ENCODE data around the gene WNT7B. TPM values are rescaled to one million over a fixed set of nuclear protein-coding genes. Genes with fewer than 3 reads are reported as not detected.

Gene WNT7B
- total RNA-seq, 4 donors from 2014 or later: not detected

GRCh38 chr22:45932071-45932470, 44.9 kb downstream of the WNT7B start:
- 67% methylated on average over 6 of the region's 6 CpGs; no CpG with 5 or more reads in 1 of the 2 donors for WGBS, 2 donors (ENCODE audit: low coverage in 1 of 2)
- TF ChIP-seq EP300 (IDR thresholded peaks at IDR 0.05; ENCODE audit: low read depth) (no peak), CTCF (IDR thresholded peaks at IDR 0.05) (no peak), POLR2AphosphoS5 (IDR thresholded peaks at IDR 0.05) (no peak), POLR2A (IDR thresholded peaks at IDR 0.05) (no peak)
- H3K4me3 ChIP-seq: no peak overlapping the region
- no peak for DNase-seq
- peaks cover 49% of the 10 kb centered on the region for H3K27me3 ChIP-seq
- no peaks in the 10 kb centered on the region for H3K36me3 ChIP-seq
- no peak overlapping the region for H3K27ac ChIP-seq
- in situ Hi-C loops (cut with MboI; ENCODE audit: low pct_ligation_motif_present in 1 of 4, low pct_unique_long_range_greater_than_20kb in 1 of 4, low sequenced_read_pairs in 3 of 4) (no loop called here), intact Hi-C loops (cut with DNase I; ENCODE audit: low total_unique reads) (no loop called here)
- H3K4me1 ChIP-seq: no peaks in the 10 kb centered on the region
- no peaks in the 10 kb centered on the region for H3K9me3 ChIP-seq

GRCh38 chr22:45931042-45931441, 45.9 kb downstream of the WNT7B start:
- no peak for DNase-seq
- in situ Hi-C loops (cut with MboI; ENCODE audit: low pct_ligation_motif_present in 1 of 4, low pct_unique_long_range_greater_than_20kb in 1 of 4, low sequenced_read_pairs in 3 of 4): no loop called here
- H3K27me3 ChIP-seq: peaks cover 49% of the 10 kb centered on the region

GRCh38 chr22:45930324-45930723, 46.6 kb downstream of the WNT7B start:
- 49 to 55% methylated on average over 4 to 14 of the region's 14 CpGs for WGBS, 2 donors (ENCODE audit: low coverage in 1 of 2)
- TF ChIP-seq CTCF (IDR thresholded peaks at IDR 0.05) (no peak), POLR2AphosphoS5 (IDR thresholded peaks at IDR 0.05) (no peak), EP300 (IDR thresholded peaks at IDR 0.05; ENCODE audit: low read depth) (no peak), POLR2A (IDR thresholded peaks at IDR 0.05) (no peak)
- in situ Hi-C loops (cut with MboI; ENCODE audit: low pct_ligation_motif_present in 1 of 4, low pct_unique_long_range_greater_than_20kb in 1 of 4, low sequenced_read_pairs in 3 of 4) (no loop called here), intact Hi-C loops (cut with DNase I; ENCODE audit: low total_unique reads) (no loop called here)
- H3K27me3 ChIP-seq: peaks cover 44% of the 10 kb centered on the region
- no peak for DNase-seq
- no peak overlapping the region for H3K27ac ChIP-seq
- no peak overlapping the region for H3K4me3 ChIP-seq
- H3K4me1 ChIP-seq: no peaks in the 10 kb centered on the region
- no peaks in the 10 kb centered on the region for H3K9me3 ChIP-seq
- no peaks in the 10 kb centered on the region for H3K36me3 ChIP-seq

More at GRCh38 chr22:45931042-45931441, 45.9 kb downstream of the WNT7B start:
- TF ChIP-seq POLR2A (IDR thresholded peaks at IDR 0.05) (no peak), EP300 (IDR thresholded peaks at IDR 0.05; ENCODE audit: low read depth) (no peak), CTCF (IDR thresholded peaks at IDR 0.05) (no peak), POLR2AphosphoS5 (IDR thresholded peaks at IDR 0.05) (no peak)
- intact Hi-C loops (cut with DNase I; ENCODE audit: low total_unique reads): no loop called here
- H3K9me3 ChIP-seq: no peaks in the 10 kb centered on the region
- H3K36me3 ChIP-seq: no peaks in the 10 kb centered on the region
- H3K4me3 ChIP-seq: no peak overlapping the region
- WGBS, 2 donors (ENCODE audit: low coverage in 1 of 2): 90 to 100% methylated on average over 1 to 38 of the region's 38 CpGs
- no peak overlapping the region for H3K27ac ChIP-seq
- H3K4me1 ChIP-seq: no peaks in the 10 kb centered on the region

- WGBS, 2 donors (ENCODE audit: low coverage in 1 of 2): 84 to 86% methylated on average over 4 of the region's 4 CpGs
- H3K4me3 ChIP-seq: no peak overlapping the region
- H3K27me3 ChIP-seq: peaks cover 37% of the 10 kb centered on the region
- H3K27ac ChIP-seq: no peak overlapping the region
- TF ChIP-seq POLR2A (IDR thresholded peaks at IDR 0.05) (no peak), POLR2AphosphoS5 (IDR thresholded peaks at IDR 0.05) (no peak), EP300 (IDR thresholded peaks at IDR 0.05; ENCODE audit: low read depth) (no peak), CTCF (IDR thresholded peaks at IDR 0.05) (no peak)
- H3K4me1 ChIP-seq: no peaks in the 10 kb centered on the region
- H3K9me3 ChIP-seq: no peaks in the 10 kb centered on the region
- intact Hi-C loops (cut with DNase I; ENCODE audit: low total_unique reads): no loop called here
- no peaks in the 10 kb centered on the region for H3K36me3 ChIP-seq
- DNase-seq: no peak
- in situ Hi-C loops (cut with MboI; ENCODE audit: low pct_ligation_motif_present in 1 of 4, low pct_unique_long_range_greater_than_20kb in 1 of 4, low sequenced_read_pairs in 3 of 4): no loop called here
Measured at GRCh38 chr22:45929649-45930048, 47.3 kb downstream of the WNT7B start.

All from transverse colon (tissue), 4 donors.